GM23338 (cell line): ENCODE results near the gene SARNP. TPM values are rescaled to one million over a fixed set of nuclear protein-coding genes. Genes with fewer than 3 reads are reported as not detected.

ENCODE experiments used
- ATAC-seq: fragments of 200-7000 bp; cut with Tn5 transposase; 3 replicates; pipeline ENCODE4 v1.9.1; 2020
- DNase-seq: peaks from one replicate; pipeline ENCODE4 v3.0.0-alpha.2; 2015; ENCODE audit warnings: low spot score
- H2AFZ ChIP-seq: fragments of 200-600 bp; sonication (generic); 2 replicates; pipeline ENCODE4 v1.8.0; 2016; ENCODE audit warnings: antibody characterized with exemption, mild to moderate bottlenecking, moderate library complexity
- H3F3A ChIP-seq: fragments of 200-600 bp; sonication (generic); replicated peaks from 2 replicates; pipeline ENCODE4 v1.8.0; 2017; ENCODE audit warnings: antibody characterized with exemption, mixed run types, low read depth
- H3K27ac ChIP-seq: fragments of 200-600 bp; sonication (generic); 2 replicates; pipeline ENCODE4 v1.6.1; 2016; ENCODE audit warnings: low read depth
- H3K27me3 ChIP-seq: fragments of 200-600 bp; sonication (generic); 2 replicates; pipeline ENCODE4 v1.8.0; 2016; ENCODE audit warnings: mild to moderate bottlenecking, mixed run types, moderate library complexity; ENCODE audit not compliant: insufficient read depth
- H3K36me3 ChIP-seq: fragments of 200-600 bp; sonication (generic); 2 replicates; pipeline ENCODE4 v1.8.0; 2016; ENCODE audit warnings: mild to moderate bottlenecking; ENCODE audit not compliant: insufficient read depth
- H3K4me1 ChIP-seq: fragments of 200-600 bp; sonication (generic); 2 replicates; pipeline ENCODE4 v1.8.0; 2016; ENCODE audit warnings: mild to moderate bottlenecking, moderate library complexity; ENCODE audit not compliant: insufficient read depth
- H3K4me2 ChIP-seq: fragments of 200-600 bp; sonication (generic); 2 replicates; pipeline ENCODE4 v1.7.1; 2017; ENCODE audit warnings: mixed run types
- H3K4me3 ChIP-seq: fragments of 200-600 bp; sonication (generic); 2 replicates; pipeline ENCODE4 v1.6.1; 2016; ENCODE audit warnings: mixed run types
- H3K79me2 ChIP-seq: fragments of 200-600 bp; sonication (generic); replicated peaks from 2 replicates; pipeline ENCODE4 v1.8.0; 2017; ENCODE audit warnings: mild to moderate bottlenecking; ENCODE audit not compliant: insufficient read depth
- H3K9me2 ChIP-seq: fragments of 200-600 bp; sonication (generic); 2 replicates; pipeline ENCODE4 v1.8.0; 2017; ENCODE audit not compliant: insufficient read depth
- H4K20me1 ChIP-seq: fragments of 200-600 bp; sonication (generic); replicated peaks from 2 replicates; pipeline ENCODE4 v1.8.0; 2017; ENCODE audit warnings: mild to moderate bottlenecking; ENCODE audit not compliant: insufficient read depth
- H3K27ac Mint-ChIP-seq: 2 replicates; pipeline ENCODE4 v1.8.0; 2020; ENCODE audit warnings: inconsistent platforms, mild to moderate bottlenecking, moderate library complexity, mixed read lengths
- H3K27me3 Mint-ChIP-seq: 3 replicates; pipeline ENCODE4 v1.8.0; 2022; ENCODE audit warnings: low read depth, mild to moderate bottlenecking, moderate library complexity, mixed read lengths, inconsistent platforms; ENCODE audit not compliant: insufficient read depth, poor library complexity
- H3K36me3 Mint-ChIP-seq: 3 replicates; pipeline ENCODE4 v1.8.0; 2021; ENCODE audit warnings: low read depth, mild to moderate bottlenecking, inconsistent platforms, moderate library complexity, mixed read lengths
- H3K4me1 Mint-ChIP-seq: 3 replicates; pipeline ENCODE4 v1.8.0; 2020; ENCODE audit warnings: mild to moderate bottlenecking, inconsistent platforms, mixed read lengths
- H3K4me3 Mint-ChIP-seq: 3 replicates; pipeline ENCODE4 v1.8.0; 2021; ENCODE audit warnings: moderate library complexity, mild to moderate bottlenecking, inconsistent platforms, mixed read lengths
- H3K9me3 Mint-ChIP-seq: 3 replicates; pipeline ENCODE4 v1.8.0; 2020; ENCODE audit warnings: moderate library complexity, mild to moderate bottlenecking, inconsistent platforms, mixed read lengths
- CREB1 ChIP-seq: fragments of 250-450 bp; sonication (Bioruptor Pico); IDR thresholded peaks from 2 replicates; pipeline ENCODE4 v1.5.0; 2020; ENCODE audit warnings: low read depth, mild to moderate bottlenecking, moderate library complexity
- CTCF ChIP-seq, 2 experiments: fragments of 200-600 bp in 1 of 2; sonication (generic) in 1 of 2; conservative IDR thresholded peaks; 2 replicates each; pipeline versions ENCODE4 v1.5.1 to v1.6.1; 2016 to 2017; ENCODE audit warnings: antibody characterized with exemption in 2 of 2, low read depth in 2 of 2, mild to moderate bottlenecking in 2 of 2, moderate library complexity in 1 of 2
- EZH2 ChIP-seq: fragments of 200-600 bp; sonication (generic); IDR thresholded peaks from one replicate; pipeline ENCODE4 v1.8.0; 2017; ENCODE audit warnings: antibody characterized with exemption, mild to moderate bottlenecking, low read depth; ENCODE audit not compliant: unreplicated experiment
- EZH2phosphoT487 ChIP-seq: fragments of 200-600 bp; sonication (generic); IDR thresholded peaks from one replicate; pipeline ENCODE4 v1.8.1; 2018; ENCODE audit warnings: antibody characterized with exemption; ENCODE audit not compliant: unreplicated experiment
- JUNB ChIP-seq: IDR thresholded peaks from one replicate; pipeline ENCODE4 v1.6.1; 2016; ENCODE audit warnings: antibody characterized with exemption; ENCODE audit not compliant: unreplicated experiment
- NANOG ChIP-seq: IDR thresholded peaks from 2 replicates; pipeline ENCODE4 v1.6.1; 2016; ENCODE audit warnings: antibody characterized with exemption, borderline replicate concordance
- POLR2AphosphoS5 ChIP-seq: IDR thresholded peaks from 2 replicates; pipeline ENCODE4 v1.6.1; 2016; ENCODE audit warnings: antibody characterized with exemption, low read depth
- STAT1 ChIP-seq: IDR thresholded peaks from one replicate; pipeline ENCODE4 v1.6.1; 2016; ENCODE audit warnings: antibody characterized with exemption; ENCODE audit not compliant: unreplicated experiment
- ZNF114 ChIP-seq: fragments of 250-450 bp; sonication (Bioruptor Pico); IDR thresholded peaks from 2 replicates; pipeline ENCODE4 v1.5.0; 2020; ENCODE audit warnings: mild to moderate bottlenecking, moderate library complexity
- ZNF331 ChIP-seq: fragments of 250-450 bp; sonication (Bioruptor Pico); IDR thresholded peaks from 2 replicates; pipeline ENCODE4 v1.5.0; 2020; ENCODE audit warnings: low read depth, mild to moderate bottlenecking, moderate library complexity
- ZNF462 ChIP-seq: fragments of 250-450 bp; sonication (Bioruptor Pico); IDR thresholded peaks from 2 replicates; pipeline ENCODE4 v1.5.0; 2020; ENCODE audit warnings: mild to moderate bottlenecking, moderate library complexity
- polyA plus RNA-seq: library from polyadenylated mRNA; unstranded; fragments of >200 nt; fragmentation: Nextera tagmentation; extraction: Ambion mirVana; gene quantifications from 2 replicates; pipeline ENCODE4 v1.2.1, GENCODE V29; 2016
- total RNA-seq: library from RNA; depleted of rRNA; stranded (reverse); fragments of >200 nt; shearing (Covaris generic); gene quantifications from 2 replicates; pipeline ENCODE4 v1.2.3, GENCODE V29; 2014
- TF ChIP-seq, protein P1 (sequence below): IDR thresholded peaks from 2 replicates; pipeline ENCODE4 v1.6.1; 2016; ENCODE audit warnings: antibody characterized with exemption
- TF ChIP-seq, protein P2 (sequence below): IDR thresholded peaks from one replicate; pipeline ENCODE4 v1.6.1; 2018; ENCODE audit warnings: antibody characterized with exemption; ENCODE audit not compliant: unreplicated experiment

Gene SARNP
- total and polyA plus RNA-seq, 2 experiments from 2014 or later = 96.0 to 313 TPM

DNA sequence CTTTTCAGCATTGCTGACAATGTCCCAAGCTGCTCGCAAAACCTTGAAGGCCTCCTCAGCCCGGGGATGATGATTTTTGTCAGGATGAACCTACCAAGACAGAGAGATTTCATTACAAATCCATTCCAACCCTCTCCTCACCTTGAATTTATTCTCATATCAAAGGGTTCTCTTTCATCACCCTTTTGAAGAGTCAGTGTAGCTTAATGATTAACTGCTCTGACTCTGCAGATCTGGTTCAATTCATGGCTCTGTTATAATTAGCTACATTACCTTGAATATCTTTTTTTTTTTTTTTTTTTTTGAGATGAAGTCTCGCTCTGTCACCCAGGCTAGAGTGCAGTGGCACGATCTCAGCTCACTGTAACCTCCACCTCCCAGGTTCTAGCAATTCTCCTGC, 5.9 kb upstream of the SARNP start:
- Mint-ChIP-seq H3K4me1 (peaks cover 30% of the 10 kb centered on the region), H3K4me3 (no peak overlapping the region), H3K9me3 (no peaks in the 10 kb centered on the region), H3K27me3 (peaks cover 3% of the 10 kb centered on the region), H3K27ac (no peak overlapping the region), H3K36me3 (peaks cover 57% of the 10 kb centered on the region)
- Histone ChIP-seq H3K27ac (no peak overlapping the region), H3K27me3 (no peaks in the 10 kb centered on the region), H4K20me1 (peaks cover 20% of the 10 kb centered on the region; the same call in 1 of the 2 replicates), H3K4me1 (peaks cover 22% of the 10 kb centered on the region), H3K36me3 (peaks cover 31% of the 10 kb centered on the region), H3K4me3 (no peak overlapping the region), H3K79me2 (peaks cover 59% of the 10 kb centered on the region), H2AFZ (no peak overlapping the region), H3K4me2 (no peak overlapping the region), H3F3A (peaks cover 44% of the 10 kb centered on the region), H3K9me2 (no peaks in the 10 kb centered on the region)
- TF ChIP-seq ZNF331 (CRISPR knock-in tag) (no peak), JUNB (no peak), EZH2phosphoT487 (no peak), STAT1 (no peak), ZNF114 (CRISPR knock-in tag) (no peak), POLR2AphosphoS5 (no peak), ZNF462 (CRISPR knock-in tag) (no peak), CREB1 (CRISPR knock-in tag) (no peak), CTCF (conservative IDR thresholded peaks at IDR 0.05; ENCODE audit: low read depth in 2 of 2) (no peak), EZH2 (no peak), NANOG (no peak)
- TF ChIP-seq, protein P1, sequence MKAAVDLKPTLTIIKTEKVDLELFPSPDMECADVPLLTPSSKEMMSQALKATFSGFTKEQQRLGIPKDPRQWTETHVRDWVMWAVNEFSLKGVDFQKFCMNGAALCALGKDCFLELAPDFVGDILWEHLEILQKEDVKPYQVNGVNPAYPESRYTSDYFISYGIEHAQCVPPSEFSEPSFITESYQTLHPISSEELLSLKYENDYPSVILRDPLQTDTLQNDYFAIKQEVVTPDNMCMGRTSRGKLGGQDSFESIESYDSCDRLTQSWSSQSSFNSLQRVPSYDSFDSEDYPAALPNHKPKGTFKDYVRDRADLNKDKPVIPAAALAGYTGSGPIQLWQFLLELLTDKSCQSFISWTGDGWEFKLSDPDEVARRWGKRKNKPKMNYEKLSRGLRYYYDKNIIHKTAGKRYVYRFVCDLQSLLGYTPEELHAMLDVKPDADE = no peak
- TF ChIP-seq, protein P2, sequence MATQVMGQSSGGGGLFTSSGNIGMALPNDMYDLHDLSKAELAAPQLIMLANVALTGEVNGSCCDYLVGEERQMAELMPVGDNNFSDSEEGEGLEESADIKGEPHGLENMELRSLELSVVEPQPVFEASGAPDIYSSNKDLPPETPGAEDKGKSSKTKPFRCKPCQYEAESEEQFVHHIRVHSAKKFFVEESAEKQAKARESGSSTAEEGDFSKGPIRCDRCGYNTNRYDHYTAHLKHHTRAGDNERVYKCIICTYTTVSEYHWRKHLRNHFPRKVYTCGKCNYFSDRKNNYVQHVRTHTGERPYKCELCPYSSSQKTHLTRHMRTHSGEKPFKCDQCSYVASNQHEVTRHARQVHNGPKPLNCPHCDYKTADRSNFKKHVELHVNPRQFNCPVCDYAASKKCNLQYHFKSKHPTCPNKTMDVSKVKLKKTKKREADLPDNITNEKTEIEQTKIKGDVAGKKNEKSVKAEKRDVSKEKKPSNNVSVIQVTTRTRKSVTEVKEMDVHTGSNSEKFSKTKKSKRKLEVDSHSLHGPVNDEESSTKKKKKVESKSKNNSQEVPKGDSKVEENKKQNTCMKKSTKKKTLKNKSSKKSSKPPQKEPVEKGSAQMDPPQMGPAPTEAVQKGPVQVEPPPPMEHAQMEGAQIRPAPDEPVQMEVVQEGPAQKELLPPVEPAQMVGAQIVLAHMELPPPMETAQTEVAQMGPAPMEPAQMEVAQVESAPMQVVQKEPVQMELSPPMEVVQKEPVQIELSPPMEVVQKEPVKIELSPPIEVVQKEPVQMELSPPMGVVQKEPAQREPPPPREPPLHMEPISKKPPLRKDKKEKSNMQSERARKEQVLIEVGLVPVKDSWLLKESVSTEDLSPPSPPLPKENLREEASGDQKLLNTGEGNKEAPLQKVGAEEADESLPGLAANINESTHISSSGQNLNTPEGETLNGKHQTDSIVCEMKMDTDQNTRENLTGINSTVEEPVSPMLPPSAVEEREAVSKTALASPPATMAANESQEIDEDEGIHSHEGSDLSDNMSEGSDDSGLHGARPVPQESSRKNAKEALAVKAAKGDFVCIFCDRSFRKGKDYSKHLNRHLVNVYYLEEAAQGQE = no peak
- DNase-seq = no peak
- no peak for ATAC-seq
